ENCODE results near the gene SETD2.
"Not testable (repeated sequence)": the region's sequence is repeated elsewhere in the genome, so short reads cannot be mapped to it uniquely, and the experiment has no call there.

Gene SETD2

DNA sequence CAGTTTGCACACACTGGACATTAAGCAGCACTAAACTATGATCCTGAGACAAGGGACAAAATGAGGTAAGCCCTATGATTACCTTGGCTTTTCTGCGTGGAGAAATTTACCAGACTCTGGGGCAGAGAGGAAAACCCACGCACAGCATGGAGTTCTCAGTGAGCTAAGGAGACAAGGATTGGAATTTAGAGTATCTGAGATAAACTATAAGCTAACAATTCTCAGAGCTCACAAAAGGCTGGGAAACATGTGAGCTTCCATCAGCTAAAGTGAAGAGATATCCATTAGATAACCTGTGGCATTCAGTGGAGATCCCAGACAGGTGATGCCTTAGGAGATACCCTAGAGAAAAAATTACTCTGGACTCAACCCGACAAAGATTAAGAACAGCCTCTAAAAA is 135.8 kb downstream of the SETD2 start:
- Histone ChIP-seq H3K4me1 (ENCODE audit: control insufficient read depth, low read length) (no peaks in the 10 kb centered on the region), H3K79me2 (ENCODE audit: control insufficient read depth, low read length) (peaks cover 16% of the 10 kb centered on the region), H3K27me3 (ENCODE audit: control insufficient read depth, low read length) (no peaks in the 10 kb centered on the region), H3F3A (ENCODE audit: control insufficient read depth, insufficient read depth) (no peaks in the 10 kb centered on the region), H3K4me3 (ENCODE audit: low read length) (no peak overlapping the region), H3K9me2 (replicated peaks; ENCODE audit: control insufficient read depth, low read length) (no peaks in the 10 kb centered on the region), H3K27ac (ENCODE audit: low read depth, low read length) (no peak overlapping the region), H3K9me3 (ENCODE audit: control insufficient read depth, insufficient read depth, low read length) (no peaks in the 10 kb centered on the region), H3K36me3 (ENCODE audit: control insufficient read depth, low read length) (peaks cover 36% of the 10 kb centered on the region), H4K20me1 (ENCODE audit: control insufficient read depth, insufficient read depth, low read depth, low read length) (no peaks in the 10 kb centered on the region), H3K4me2 (ENCODE audit: low read length) (no peak overlapping the region)
- TF ChIP-seq CTCF (IDR thresholded peaks at IDR 0.05; ENCODE audit: low read depth, low read length, poor library complexity, severe bottlenecking), result no peak
- TF ChIP-seq EZH2phosphoT487 (IDR thresholded peaks at IDR 0.05; ENCODE audit: borderline replicate concordance, low read length), result no peak

DNA sequence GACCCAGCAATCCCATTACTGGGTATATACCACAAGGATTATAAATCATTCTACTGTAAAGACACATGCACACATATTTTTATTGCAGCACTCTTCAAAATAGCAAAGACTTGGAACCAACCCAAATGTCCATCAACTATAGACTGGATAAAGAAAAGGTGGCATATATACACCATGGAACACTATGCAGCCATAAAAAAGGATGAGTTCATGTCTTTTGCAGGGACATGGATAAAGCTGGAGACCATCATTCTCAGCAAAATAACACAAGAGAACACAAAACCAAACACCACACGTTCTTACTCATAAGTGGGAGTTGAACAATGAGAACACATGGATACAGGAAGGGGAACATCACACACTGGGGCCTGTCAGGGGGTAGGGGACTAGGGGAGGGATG is 137.5 kb downstream of the SETD2 start:
- not testable (repeated sequence) for H3K9me3 ChIP-seq (ENCODE audit: control insufficient read depth, insufficient read depth, low read length); H3K4me2 ChIP-seq (ENCODE audit: low read length); H4K20me1 ChIP-seq (ENCODE audit: control insufficient read depth, insufficient read depth, low read depth, low read length); H3K27me3 ChIP-seq (ENCODE audit: control insufficient read depth, low read length); H3K4me1 ChIP-seq (ENCODE audit: control insufficient read depth, low read length); H3K27ac ChIP-seq (ENCODE audit: low read depth, low read length); H3K4me3 ChIP-seq (ENCODE audit: low read length); H3F3A ChIP-seq (ENCODE audit: control insufficient read depth, insufficient read depth); H3K9me2 ChIP-seq (replicated peaks; ENCODE audit: control insufficient read depth, low read length)
- Histone ChIP-seq H3K36me3 (ENCODE audit: control insufficient read depth, low read length) (peaks cover 30% of the 10 kb centered on the region), H3K79me2 (ENCODE audit: control insufficient read depth, low read length) (peaks cover 22% of the 10 kb centered on the region)

GRCh38 chr3:47024932-47025331 is 139.0 kb downstream of the SETD2 start:
- Histone ChIP-seq H3K4me1 (ENCODE audit: control insufficient read depth, low read length) (no peaks in the 10 kb centered on the region), H3K9me3 (ENCODE audit: control insufficient read depth, insufficient read depth, low read length) (no peaks in the 10 kb centered on the region), H3K4me3 (ENCODE audit: low read length) (no peak overlapping the region), H3K27ac (ENCODE audit: low read depth, low read length) (no peak overlapping the region), H3K4me2 (ENCODE audit: low read length) (no peak overlapping the region), H4K20me1 (ENCODE audit: control insufficient read depth, insufficient read depth, low read depth, low read length) (no peaks in the 10 kb centered on the region), H3K79me2 (ENCODE audit: control insufficient read depth, low read length) (peaks cover 22% of the 10 kb centered on the region), H3K36me3 (ENCODE audit: control insufficient read depth, low read length) (peaks cover 33% of the 10 kb centered on the region), H3K27me3 (ENCODE audit: control insufficient read depth, low read length) (no peaks in the 10 kb centered on the region), H3K9me2 (replicated peaks; ENCODE audit: control insufficient read depth, low read length) (no peaks in the 10 kb centered on the region), H3F3A (ENCODE audit: control insufficient read depth, insufficient read depth) (no peaks in the 10 kb centered on the region)
- TF ChIP-seq EZH2phosphoT487 (IDR thresholded peaks at IDR 0.05; ENCODE audit: borderline replicate concordance, low read length), result no peak
- TF ChIP-seq CTCF (IDR thresholded peaks at IDR 0.05; ENCODE audit: low read depth, low read length, poor library complexity, severe bottlenecking), result no peak

- H3K4me2 ChIP-seq (ENCODE audit: low read length), result no peak overlapping the region
- H3K27ac ChIP-seq (ENCODE audit: low read depth, low read length), result no peak overlapping the region
These were observed 141.3 kb downstream of the SETD2 start for GRCh38 chr3:47022641-47023071.

More at GRCh38 chr3:47022641-47023071, 141.3 kb downstream of the SETD2 start:
- TF ChIP-seq EZH2phosphoT487 (IDR thresholded peaks at IDR 0.05; ENCODE audit: borderline replicate concordance, low read length), result no peak
- TF ChIP-seq CTCF (IDR thresholded peaks at IDR 0.05; ENCODE audit: low read depth, low read length, poor library complexity, severe bottlenecking), result no peak
- no peaks in the 10 kb centered on the region for H3F3A ChIP-seq (ENCODE audit: control insufficient read depth, insufficient read depth)
- H3K4me3 ChIP-seq (ENCODE audit: low read length), result no peak overlapping the region
- peaks cover 19% of the 10 kb centered on the region for H3K4me1 ChIP-seq (ENCODE audit: control insufficient read depth, low read length)
- peaks cover 40% of the 10 kb centered on the region for H3K36me3 ChIP-seq (ENCODE audit: control insufficient read depth, low read length)
- H3K9me2 ChIP-seq (replicated peaks; ENCODE audit: control insufficient read depth, low read length), result no peaks in the 10 kb centered on the region
- H3K27me3 ChIP-seq (ENCODE audit: control insufficient read depth, low read length), result no peaks in the 10 kb centered on the region
- peaks cover 22% of the 10 kb centered on the region for H3K79me2 ChIP-seq (ENCODE audit: control insufficient read depth, low read length)
- no peaks in the 10 kb centered on the region for H3K9me3 ChIP-seq (ENCODE audit: control insufficient read depth, insufficient read depth, low read length)
- no peaks in the 10 kb centered on the region for H4K20me1 ChIP-seq (ENCODE audit: control insufficient read depth, insufficient read depth, low read depth, low read length)

Measured in DOHH2 (cell line).